Occipital lobe (tissue), 2 donors: ENCODE results near the gene BCHE. TPM values are rescaled to one million over a fixed set of nuclear protein-coding genes. Genes with fewer than 3 reads are reported as not detected.

ENCODE experiments used
- DNase-seq: peaks from one replicate; lab custom pipeline; 2025; lab: John Stamatoyannopoulos, UW
- total RNA-seq: library from RNA; depleted of rRNA; stranded (reverse); fragments of >200 nt; gene quantifications from one replicate; pipeline ENCODE4 v1.2.3, GENCODE V29; 2014

BCHE gene
- 15.1 TPM for total RNA-seq

DNA sequence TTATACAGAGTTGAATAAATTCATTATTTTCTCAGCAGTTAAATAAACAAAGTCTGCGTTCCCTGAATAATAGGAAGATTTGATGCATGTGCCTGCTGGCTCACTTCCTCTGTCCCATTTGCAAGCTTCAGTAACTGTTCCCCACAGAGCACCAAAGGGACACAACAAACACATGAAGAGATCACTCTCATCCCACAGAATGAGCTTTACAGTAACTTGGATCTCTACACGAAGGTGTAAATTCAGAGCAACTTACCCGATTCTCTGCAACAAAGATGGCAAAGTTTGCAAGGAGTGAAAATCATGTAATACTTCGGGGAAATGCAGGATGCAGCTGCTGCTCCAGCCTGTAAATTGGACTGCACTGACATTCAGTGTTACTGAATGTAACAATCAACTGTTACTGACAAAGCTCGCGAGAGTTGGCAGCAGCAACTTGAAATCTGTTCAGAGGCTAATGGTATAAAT lies at the start of gene BCHE:
BCHE (minus strand) TSS at position 366 of the 468 bp plus-strand sequence. CDS start 6,390 bp downstream, outside the sequence.
- DNase-seq = no peak

DNA sequence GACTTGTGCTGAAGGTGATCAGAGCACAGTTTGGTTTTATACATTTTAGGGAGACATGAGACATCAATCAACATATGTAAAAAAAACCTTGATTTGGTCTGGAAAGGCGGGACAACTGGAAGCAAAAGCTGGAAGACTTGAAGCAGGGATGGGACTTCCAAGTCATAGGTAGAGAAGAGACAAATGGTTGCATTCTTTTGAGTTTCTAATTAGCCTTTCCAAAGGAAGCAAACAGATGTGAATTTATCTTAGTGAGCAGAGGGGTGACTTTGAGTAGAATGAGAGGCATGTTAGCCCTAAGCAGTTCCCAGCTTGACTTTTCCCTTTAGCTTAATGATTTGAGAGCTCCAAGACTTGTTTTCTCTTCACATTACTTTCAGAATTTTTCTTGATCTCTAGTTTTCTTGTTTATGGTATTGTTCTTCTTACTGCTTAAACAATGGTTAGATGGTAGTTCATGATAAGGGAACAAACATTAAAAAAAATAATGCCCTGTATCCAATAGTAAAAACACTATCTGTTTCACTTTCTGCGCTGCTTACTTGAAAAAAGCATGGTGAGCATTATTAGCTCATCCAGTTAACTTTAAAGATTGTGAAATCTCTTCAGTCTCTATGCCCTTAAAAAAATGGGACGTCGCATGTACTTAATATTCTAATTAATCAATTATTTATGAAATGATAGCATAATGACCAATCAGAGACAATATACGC lies 48.5 kb upstream of the BCHE start:
- DNase-seq = no peak

DNA sequence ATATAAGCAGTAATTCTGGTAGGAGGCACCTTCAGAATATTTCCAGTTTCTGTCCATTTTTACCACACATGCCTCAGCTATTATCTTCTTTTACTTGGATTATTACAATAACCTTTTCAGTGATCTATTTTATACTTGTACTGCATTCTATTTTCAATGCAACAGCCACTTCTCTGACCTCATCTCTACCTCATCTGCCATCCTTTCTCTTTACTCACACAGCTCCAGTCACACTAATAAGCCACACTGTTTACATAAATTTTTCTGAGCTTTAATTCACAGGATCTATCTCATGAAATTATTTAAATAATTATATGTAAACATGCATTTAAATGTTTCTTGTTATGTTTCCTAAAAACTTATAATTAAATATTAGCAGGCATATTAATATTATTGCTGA lies 47.3 kb upstream of the BCHE start:
- no peak for DNase-seq

DNA sequence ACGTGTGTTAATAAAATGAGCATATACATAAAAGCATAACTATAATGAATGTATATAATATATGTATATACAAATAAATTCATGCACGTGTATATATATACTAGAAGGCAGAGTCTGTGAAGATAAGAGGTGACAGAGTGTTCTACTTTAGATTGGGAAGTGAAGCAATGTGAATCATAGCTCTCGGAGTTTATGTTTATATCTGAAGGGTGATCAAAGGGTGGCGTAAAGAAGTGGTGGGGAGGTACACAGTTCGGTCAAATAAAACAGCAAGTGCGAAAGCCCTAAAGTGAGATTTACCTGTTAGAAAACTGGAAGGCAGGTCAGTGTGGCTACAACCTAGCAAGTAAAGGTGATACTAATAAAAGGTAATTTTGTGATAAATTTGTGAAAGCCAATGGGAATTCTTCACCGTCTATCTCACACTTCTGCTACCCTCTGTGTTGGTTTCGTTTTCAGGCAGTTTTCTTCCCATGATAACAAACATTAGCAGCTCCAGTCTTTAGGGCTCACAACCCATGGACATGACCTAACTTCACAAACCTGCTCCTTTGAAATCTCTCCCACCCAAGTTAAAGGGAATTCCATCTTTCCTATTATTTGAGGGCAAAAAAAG lies 46.7 kb upstream of the BCHE start:
- no peak for DNase-seq

DNA sequence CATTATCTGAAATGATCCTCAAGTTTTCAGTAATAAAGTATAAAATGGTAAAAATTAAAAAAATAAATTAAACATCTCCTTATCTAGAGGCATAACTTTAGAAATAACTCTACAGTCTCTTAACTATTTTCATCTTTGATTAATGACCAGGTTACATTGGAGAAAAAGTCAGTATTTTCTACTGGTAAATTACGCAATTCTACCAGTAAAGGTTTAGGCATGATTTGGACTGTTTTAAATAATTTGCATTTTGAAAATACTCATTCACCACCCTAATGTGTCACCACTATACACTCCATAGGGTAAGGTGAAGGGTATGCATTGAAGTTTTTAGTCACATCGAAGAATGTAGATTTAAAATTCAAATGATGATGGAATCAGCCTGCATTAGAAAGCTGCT lies 45.9 kb upstream of the BCHE start:
- DNase-seq = no peak

DNA sequence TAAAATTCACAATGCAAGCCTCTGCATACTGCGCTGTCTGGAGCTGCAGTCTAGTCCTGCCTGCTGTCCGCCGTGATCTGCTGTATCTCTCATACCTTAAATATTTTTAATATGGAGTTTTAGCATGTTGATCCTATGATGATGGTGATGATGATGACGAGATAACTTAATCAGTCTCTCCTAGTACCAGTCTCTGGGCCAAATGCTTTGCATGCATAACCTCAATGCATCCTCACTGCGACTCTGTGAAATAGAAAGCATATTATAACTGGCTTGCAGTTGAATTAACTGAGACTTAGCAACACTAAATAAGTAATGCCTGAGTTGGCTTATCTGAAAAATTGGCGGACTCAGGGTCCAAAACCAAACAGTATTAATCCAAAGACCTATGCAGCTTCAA lies 38.4 kb upstream of the BCHE start:
- DNase-seq = no peak

DNA sequence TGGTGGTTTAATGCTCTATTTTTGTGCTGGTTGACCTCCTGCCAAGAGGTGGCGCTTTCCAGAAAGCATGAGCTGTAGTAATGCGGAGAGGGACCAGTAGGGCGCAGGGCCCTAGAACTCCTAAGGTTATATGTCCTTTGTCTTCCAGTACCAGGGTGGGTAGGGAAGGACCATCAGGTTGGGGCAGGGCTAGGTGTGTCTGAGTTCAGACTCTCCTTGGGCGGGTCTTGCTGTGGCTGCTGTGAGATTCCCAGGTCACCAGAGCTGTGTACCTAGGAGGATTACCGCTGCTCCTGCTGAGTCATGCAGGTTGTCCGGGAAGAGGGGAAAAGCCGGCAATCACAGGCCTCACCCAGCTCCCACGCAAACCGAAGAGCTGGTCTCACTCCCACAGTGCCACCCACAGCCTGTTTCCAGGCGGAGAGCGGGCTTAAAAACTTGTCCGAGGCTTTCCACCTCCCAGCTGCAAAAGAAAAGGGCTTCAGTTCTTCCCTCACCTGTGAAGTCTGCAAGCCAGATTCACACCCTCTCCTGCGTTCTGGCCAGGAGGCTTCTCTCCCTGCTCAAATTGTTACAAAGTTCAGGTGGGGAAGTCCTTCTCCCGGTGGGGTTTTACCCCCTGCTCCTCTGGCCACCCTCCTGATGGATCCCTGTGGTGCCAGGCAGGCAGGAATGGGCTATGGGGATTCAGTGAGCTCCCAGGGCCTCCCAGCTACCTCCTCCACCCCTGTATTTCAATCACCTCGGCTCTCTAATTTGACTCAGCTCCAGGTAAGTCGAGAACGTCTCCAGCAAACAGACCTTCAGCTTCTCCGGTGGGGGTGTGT lies 37.7 kb upstream of the BCHE start:
- no peak for DNase-seq

DNA sequence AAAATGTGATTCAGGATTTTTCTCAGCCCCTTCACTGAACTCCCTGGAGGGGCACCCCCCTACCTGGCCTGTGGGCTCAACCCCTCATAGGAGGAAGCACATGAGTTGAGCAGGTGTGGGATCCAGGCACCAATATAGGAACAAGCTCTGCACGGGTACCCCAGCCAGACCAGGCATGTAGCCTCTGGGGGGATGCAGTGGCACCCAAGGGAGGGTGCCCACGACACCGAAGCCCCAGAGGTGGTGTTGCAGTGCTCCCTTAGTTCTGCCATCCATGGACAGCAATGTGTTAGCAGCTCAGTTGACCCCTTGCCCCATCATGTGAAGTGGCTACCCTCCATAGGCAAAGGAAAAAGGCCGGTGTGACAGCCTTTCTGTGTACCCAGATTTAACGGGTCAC lies 30.9 kb upstream of the BCHE start:
- DNase-seq = no peak

DNA sequence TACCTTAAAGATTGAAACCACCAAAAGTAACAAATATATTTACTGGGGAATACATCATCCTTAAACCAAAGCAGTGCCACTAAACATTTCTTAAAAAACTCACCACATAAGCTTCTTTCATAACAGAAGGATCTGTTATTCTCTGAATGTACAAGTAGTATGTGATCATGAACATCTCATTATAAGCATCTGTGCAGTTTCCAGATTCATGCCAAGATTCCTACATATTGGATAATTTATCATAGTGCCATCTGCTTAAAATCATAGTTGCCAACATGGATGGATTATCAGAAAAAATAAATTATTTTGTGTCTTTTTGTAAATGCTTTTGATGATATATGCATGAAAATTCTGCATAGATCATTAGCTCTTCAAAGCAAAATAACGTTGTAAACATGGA lies 21.8 kb upstream of the BCHE start:
- no peak for DNase-seq

DNA sequence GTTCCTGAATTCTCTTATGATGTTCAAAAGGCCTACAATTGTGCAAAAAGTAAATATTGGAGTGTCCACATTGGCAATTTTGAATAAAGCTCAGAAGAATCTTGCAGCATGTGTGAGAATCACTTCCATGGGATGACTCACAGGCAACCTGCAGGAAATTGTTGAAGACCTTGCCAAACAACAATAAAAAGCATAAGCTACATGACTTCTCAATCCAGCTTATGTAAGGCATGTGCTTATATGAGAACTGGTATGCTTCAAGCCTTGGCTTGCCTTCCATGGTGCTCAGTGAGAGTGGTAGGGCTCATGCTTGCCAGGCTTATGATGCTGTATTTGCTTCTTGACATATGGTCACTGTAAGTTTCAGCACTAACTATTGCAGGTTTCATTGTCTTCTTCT lies 18.4 kb upstream of the BCHE start:
- DNase-seq = no peak

DNA sequence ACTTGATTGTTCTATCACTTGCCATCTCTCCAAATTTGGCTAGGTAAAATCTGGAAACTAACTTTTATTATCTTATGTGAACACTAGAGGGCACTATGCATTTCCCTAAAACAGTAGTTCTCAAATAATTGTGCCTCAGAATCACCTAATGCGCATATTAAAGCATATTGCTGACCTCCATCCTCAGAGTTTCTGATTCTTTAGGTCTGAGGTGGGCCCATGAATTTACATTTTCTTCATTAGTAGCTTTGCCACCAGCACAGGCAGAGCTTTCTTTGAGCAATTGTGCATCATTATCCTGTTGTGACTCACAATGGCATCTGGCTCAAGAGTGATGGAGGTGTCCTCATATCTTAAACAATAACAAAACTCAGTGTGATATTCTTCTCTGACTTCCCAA lies 17.5 kb upstream of the BCHE start:
- DNase-seq = no peak

DNA sequence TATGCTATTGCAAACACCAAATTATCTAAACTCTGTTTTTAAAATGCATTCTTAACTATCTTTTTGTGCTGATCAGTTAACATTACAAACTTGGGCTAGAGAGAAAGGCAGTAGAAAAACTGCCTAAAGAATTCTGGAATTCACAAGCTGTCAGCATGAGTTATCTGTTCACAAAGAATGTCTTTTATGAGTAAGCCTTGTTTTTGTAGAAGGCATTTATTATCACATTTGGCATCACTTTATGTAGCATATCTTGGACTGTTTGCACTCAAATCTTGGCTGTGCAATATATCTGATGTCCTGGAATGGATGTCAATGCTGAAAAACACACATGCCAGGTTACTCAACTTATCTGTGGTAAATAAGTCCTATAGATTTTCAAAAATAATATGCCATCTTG lies 15.5 kb upstream of the BCHE start:
- DNase-seq = no peak

DNA sequence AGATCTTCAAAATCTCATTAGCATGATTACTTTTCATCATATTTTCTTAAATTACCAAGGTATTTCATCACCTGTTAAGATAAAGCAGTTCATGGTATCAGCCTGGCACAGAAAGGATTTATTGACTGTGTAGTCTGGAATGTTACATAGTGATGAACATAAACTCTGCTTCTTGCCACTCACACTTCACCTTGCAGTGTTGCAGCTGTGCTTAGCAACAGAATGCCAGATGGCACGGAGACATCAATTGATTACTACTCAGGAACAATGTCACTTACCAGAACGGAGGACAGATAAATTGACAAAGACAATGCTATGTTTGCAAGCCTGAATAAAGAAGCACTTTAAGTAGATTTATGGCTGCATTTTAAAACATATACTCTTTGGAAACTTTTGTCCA lies 15.0 kb upstream of the BCHE start:
- DNase-seq = no peak

DNA sequence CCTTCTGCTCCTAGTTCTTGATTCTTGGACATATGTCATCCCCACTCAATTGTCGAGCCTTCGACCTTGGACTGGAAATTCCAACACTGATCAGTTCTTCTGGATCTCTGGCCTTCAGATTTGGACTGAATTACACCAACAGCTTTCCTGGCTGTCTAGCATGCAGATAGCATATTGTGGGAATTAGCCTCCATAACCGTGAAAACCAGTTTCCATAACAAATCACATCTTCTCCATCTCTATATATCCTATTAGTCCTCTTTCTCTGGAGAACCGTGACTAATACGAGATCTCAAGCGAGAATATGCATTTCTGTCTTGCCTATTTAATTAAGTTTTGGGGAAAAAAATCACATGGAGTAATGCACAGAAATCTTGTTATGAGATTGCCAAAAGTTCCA lies 8.8 kb upstream of the BCHE start:
- DNase-seq = no peak

DNA sequence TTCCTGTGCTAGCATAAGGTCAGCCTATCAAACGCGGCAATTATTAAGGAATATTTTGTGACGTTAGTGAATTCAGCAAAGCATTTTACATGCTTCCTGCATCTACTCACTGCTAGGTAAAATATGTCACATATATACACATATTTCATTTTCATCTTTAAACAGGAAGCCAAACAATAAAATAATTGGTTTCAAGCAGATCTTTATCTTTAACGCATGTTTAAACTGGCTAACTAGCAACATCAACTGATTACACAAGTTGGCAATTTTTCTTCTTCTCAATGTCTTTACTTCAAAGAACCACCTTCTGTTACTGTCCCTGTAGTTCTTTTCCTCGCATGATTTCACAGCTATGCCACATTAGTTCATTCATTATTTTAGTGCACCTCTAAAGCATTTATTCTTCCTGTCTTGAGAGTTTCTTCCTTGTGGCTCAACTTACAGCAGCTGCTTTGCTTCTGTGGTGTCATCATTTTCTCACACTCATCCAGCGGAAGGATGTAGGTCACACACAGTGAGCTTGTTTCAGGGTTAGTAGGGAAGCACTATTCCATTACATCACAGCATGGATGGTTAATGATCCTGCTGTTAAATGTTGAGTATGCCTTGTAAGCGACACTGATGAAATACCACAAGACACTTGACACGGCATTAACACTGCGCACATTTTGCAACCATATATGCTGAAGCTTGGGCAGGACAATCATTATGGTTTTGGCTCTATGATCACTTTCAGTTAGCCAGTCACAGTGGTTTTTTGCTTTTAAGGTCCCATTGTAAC lies 2.3 kb upstream of the BCHE start:
- no peak for DNase-seq

DNA sequence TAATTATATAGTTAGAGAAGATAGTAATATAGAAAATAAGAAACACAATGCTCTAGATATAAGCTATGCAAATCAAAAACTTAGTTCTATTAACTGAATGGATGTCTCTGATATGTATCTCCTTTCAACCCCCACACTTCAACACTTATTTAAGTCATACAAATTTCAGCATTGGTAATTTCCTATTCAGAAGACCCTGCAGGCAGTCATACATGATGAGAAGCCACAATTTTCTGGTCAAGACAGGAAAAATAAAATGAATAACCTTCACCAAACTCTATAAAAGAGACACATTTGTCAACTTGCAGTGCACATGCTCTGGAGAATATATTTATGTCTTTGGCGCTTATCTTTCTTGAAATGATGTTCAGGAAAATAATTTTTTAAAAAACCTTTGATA lies 578 bp upstream of the BCHE start:
- no peak for DNase-seq

DNA sequence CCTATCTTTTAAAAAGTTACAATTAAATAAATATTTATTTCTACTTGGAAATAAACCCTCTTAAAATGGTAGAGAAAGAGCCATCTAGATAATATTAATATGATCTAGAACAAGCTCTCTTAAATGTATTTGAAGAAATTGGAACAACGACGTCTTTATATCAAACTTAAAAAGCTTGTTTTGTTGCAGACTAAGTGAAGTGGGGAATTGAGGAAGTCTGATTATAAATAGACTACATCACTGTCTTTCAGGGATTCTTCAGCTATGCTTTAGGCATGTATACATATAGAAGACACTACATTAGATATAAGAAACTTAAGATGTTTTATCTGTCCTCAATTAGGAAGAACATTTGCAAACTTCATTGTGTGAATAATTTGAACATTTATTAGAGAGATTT lies 1.8 kb downstream of the BCHE start:
- no peak for DNase-seq

DNA sequence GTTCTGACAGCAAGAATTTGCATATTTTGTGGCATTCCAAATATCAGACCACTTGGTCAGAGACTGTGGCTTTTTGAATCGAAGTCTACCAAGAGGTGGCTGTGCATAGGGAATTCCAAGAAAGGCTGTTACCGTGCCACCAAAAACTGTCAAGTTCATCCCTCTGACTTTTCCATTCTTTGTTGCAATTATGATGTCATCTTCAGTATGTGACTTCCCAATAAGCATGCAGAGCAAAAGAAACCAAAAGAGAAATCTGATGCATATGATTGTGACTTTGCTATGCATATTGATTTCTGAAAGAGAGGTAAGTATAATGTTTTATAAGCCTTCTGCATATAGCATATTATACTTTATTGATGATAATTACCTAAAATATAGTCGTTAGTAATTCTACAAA lies 6.5 kb downstream of the BCHE start:
- no peak for DNase-seq

DNA sequence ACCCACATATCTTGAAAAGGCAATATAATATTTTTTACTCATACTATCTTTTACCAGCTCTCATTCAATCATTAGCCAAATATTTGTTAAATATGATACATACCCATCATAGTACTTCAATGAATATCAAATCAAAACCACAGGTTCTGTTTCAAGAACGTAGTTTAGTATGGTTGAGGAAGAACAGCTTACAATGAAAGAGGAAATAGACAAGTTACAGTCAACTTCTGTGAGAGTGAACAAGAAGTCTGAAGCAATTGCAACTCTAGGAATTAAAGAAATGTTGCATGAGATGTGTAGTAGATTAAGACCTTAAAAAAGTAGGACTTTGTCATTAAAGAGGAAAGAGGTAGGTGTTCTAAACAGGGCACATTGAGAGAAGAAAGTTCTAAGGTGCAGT lies 9.3 kb downstream of the BCHE start:
- DNase-seq = no peak

DNA sequence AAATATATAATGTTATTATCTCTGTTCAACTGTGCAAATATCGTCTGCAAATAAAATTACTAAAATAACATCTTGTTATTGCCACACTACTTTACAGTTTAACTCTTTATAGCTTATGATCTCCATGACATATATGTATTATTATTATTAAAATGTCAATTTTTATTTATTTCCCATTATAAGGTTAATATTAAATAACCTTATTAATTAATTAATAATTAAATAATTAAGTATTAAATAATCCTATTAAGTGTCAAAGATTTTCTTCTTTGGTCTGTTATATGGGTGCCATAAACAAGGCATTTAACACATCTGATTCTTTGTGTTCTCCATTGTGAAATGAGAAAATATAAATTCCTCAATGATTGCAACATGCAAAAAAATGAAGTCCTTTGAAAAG lies 10.0 kb downstream of the BCHE start:
- DNase-seq = no peak

DNA sequence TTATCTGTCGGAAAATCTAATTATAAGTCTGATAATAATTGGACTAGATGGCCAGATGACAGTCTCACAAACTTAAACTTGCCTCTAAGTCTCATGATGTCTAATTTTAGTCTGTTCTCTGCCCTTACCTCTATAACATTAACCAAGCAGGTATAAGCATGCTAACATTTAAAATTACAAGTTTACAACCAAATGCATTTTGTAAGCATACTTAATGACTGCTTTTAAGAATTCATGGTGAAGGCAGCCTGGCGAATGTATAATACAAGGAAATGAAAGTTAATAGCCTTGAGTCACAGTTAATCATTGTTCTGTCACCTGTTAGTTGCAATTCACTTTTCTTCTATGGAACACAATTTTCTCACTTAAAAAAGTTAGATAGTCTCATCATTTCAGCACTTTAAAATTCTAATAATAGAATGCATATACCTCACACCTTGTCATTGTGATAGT lies 16.5 kb downstream of the BCHE start:
- DNase-seq = no peak
